Measurements from ENCODE around the gene TWNK. TPM values are rescaled to one million over a fixed set of nuclear protein-coding genes. Genes with fewer than 3 reads are reported as not detected.

TWNK gene
- total and polyA plus RNA-seq, 2 of the 4 experiments (the other 2 are of a cell fraction): 7.7 to 8.8 TPM

DNA sequence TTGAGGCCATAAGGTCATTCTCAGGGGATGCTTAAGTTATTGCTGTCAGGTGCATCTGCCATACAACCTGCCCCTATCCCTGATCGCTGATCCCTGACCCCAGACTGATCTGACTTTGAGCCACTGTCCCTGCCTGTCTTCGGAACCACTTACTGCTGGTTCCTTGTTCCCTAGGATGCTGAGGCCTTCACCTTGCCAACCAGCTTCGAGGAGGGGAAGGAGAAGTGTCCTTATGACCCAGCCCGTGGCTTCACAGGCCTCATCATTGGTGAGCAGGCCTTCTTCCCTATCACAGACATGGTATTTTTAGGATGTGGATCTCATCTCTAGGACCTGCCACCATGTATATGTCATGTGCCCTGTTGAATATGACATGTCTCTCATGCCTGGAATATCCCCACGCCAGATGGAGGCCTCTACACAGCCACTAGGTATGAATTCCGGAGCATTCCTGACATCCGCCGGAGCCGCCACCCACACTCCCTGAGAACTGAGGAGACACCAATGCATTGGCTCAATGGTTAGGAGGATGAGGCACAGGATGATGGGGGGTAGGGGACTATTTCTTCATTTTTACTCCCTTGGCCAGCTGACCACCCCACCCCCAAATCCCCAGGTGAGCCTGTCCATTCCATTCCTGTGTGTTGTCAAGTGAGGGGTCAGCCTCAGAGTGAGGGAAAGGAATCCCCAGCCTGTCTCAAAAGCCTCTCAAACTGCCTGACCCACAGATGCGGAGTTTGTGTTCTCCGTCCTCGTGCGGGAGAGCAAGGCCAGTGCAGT is 9.0 kb upstream of the TWNK start:
- Histone ChIP-seq H3K79me1 (ENCODE audit: low read depth in 1 of 2, low read length in 2 of 2) (no peaks in the 10 kb centered on the region), H3K4me2 (ENCODE audit: low read depth, low read length) (no peak overlapping the region), H3K4me3 (ENCODE audit: insufficient read depth, low read depth, low read length) (no peak overlapping the region), H3K56ac (ENCODE audit: extremely low read depth, insufficient read depth, low read length) (no peak overlapping the region), H2BK5ac (ENCODE audit: low read depth, low read length, poor library complexity, severe bottlenecking) (no peak overlapping the region), H3K23ac (ENCODE audit: low read depth, low read length) (no peak overlapping the region), H3K9ac (ENCODE audit: low read depth, low read length) (no peak overlapping the region), H2AK9ac (replicated peaks; ENCODE audit: low read depth, low read length, poor library complexity) (peak overlapping the region; percentile 42), H2BK120ac (ENCODE audit: low read depth, low read length) (no peak overlapping the region), H3K18ac (ENCODE audit: low read depth, low read length) (no peak overlapping the region), H3K27ac (ENCODE audit: insufficient read depth, low read length) (no peak overlapping the region), H2AK5ac (ENCODE audit: low read depth, low read length) (no peak overlapping the region), H2BK15ac (ENCODE audit: low read depth, low read length) (no peak overlapping the region), H4K91ac (ENCODE audit: insufficient read depth, low read depth, low read length) (no peak overlapping the region; the same call in 1 of the 2 replicates), H4K20me1 (ENCODE audit: insufficient read depth, low read length) (no peaks in the 10 kb centered on the region; the same call in none of the 2 replicates), H3K4me1 (ENCODE audit: control insufficient read depth, insufficient read depth, low read length) (no peaks in the 10 kb centered on the region), H4K8ac (ENCODE audit: low read depth in 2 of 2, low read length in 2 of 2) (no peak overlapping the region), H2AFZ (replicated peaks; ENCODE audit: low read length, poor library complexity) (no peak overlapping the region), H3K36me3 (ENCODE audit: control insufficient read depth, insufficient read depth, low read length) (peaks cover 28% of the 10 kb centered on the region), H3K9me3 (ENCODE audit: control insufficient read depth, insufficient read depth, low read length) (no peaks in the 10 kb centered on the region), H3K4ac (ENCODE audit: low read depth, low read length) (no peak overlapping the region), H4K5ac (ENCODE audit: low read depth, low read length) (no peak overlapping the region), H3K14ac (replicated peaks; ENCODE audit: low read depth, low read length) (no peak overlapping the region), H3K27me3 (ENCODE audit: control insufficient read depth, insufficient read depth, low read length) (no peaks in the 10 kb centered on the region), H2BK20ac (ENCODE audit: low read depth, low read length) (no peak overlapping the region), H3K9me1 (ENCODE audit: insufficient read depth, low read length) (peaks cover 4% of the 10 kb centered on the region; the same call in 1 of the 2 replicates)
- no TSS peak for BruUV-seq (replicated peaks)
- dilution Hi-C loops (cut with HindIII; ENCODE audit: low sequenced_read_pairs, unreplicated experiment) (no loop called here), intact Hi-C loops (cut with micrococcal nuclease) (no loop called here), in situ Hi-C loops (cut with MboI; ENCODE audit: low sequenced_read_pairs) (no loop called here)
- no peak for ATAC-seq (ENCODE audit: low read depth)
- CTCF ChIA-PET: no interaction called here
- POLR2A ChIA-PET (ENCODE audit: unreplicated experiment): no interaction called here
- TF ChIP-seq CTCF (conservative IDR thresholded peaks at IDR 0.05; ENCODE audit: low read depth, low read length) (no peak), NFE2L2 (IDR thresholded peaks at IDR 0.05; ENCODE audit: low read depth, low read length) (no peak)
- DNase-seq: no peak
- WGBS, 2 experiments (ENCODE audit: extremely low coverage in 2 of 2, insufficient read length in 1 of 2): 100% methylated on average over 1 of the region's 13 CpGs; no CpG with 5 or more reads in 1 of the 2 experiments
